GM12892 (cell line): Measurements from ENCODE around the gene SLC34A2.

Experiments
- POLR2A ChIP-seq: IDR thresholded peaks from 2 replicates; pipeline ENCODE4 v1.6.1; 2011; ENCODE audit warnings: low read depth, low read length, control low read depth
- POLR2AphosphoS5 ChIP-seq: IDR thresholded peaks from 2 replicates; pipeline ENCODE4 v1.6.1; 2011; ENCODE audit warnings: low read depth, low read length, control low read depth
- TAF1 ChIP-seq: IDR thresholded peaks from 2 replicates; pipeline ENCODE4 v1.6.1; 2011; ENCODE audit warnings: low read depth, mild to moderate bottlenecking, control low read depth, low read length, borderline replicate concordance

- TF ChIP-seq POLR2AphosphoS5 (no peak), POLR2A (no peak), TAF1 (no peak)
Observed at GRCh38 chr4:25710637-25711036, 55.0 kb downstream of the SLC34A2 start.
